IMR-90 (cell line): Measurements from ENCODE around the gene TAPBP. TPM values are rescaled to one million over a fixed set of nuclear protein-coding genes. Genes with fewer than 3 reads are reported as not detected.
A peak's percentile ranks its signal among the peaks of the same experiment; 100 is the strongest.

ENCODE experiments used
- ATAC-seq: fragments of 200-7000 bp; cut with Tn5 transposase; 2 replicates; pipeline ENCODE4 v1.9.1; 2020; ENCODE audit warnings: low read depth, mild to moderate bottlenecking, moderate library complexity
- BruUV-seq: library from RNA; stranded (reverse); fragments of 400-500 nt; replicated peaks from 2 replicates; lab custom pipeline; 2021; lab: Mats Ljungman, UMichigan
- CTCF ChIA-PET: fragments of 300-600 bp; formaldehyde crosslinking; extraction: SDS; loops from one replicate; lab custom pipeline; 2021; ENCODE audit warnings: antibody characterized with exemption; lab: Yijun Ruan, JAX
- POLR2A ChIA-PET: fragments of 300-600 bp; sonication (Branson Sonifier 250); formaldehyde crosslinking; loops from one replicate; lab custom pipeline; 2022; ENCODE audit warnings: antibody characterized with exemption; ENCODE audit not compliant: unreplicated experiment; lab: Charles Lee
- DNase-seq: peaks from one replicate; pipeline ENCODE4 v3.0.0; 2013
- H2AFZ ChIP-seq: replicated peaks from 2 replicates; pipeline ENCODE3; 2013; ENCODE audit warnings: low read length, mild to moderate bottlenecking; ENCODE audit not compliant: poor library complexity
- H2AK5ac ChIP-seq: 2 replicates; pipeline ENCODE4 v1.6.1; 2013; ENCODE audit warnings: low read depth, low read length, inconsistent platforms
- H2AK9ac ChIP-seq: replicated peaks from 2 replicates; pipeline ENCODE3; 2013; ENCODE audit warnings: mild to moderate bottlenecking, low read depth, low read length, moderate library complexity; ENCODE audit not compliant: poor library complexity
- H2BK120ac ChIP-seq: 2 replicates; pipeline ENCODE4 v1.6.1; 2013; ENCODE audit warnings: low read depth, low read length, inconsistent platforms
- H2BK15ac ChIP-seq: 3 replicates; pipeline ENCODE4 v1.6.1; 2013; ENCODE audit warnings: low read depth, low read length, inconsistent platforms
- H2BK20ac ChIP-seq: 2 replicates; pipeline ENCODE4 v1.6.1; 2013; ENCODE audit warnings: low read depth, mild to moderate bottlenecking, inconsistent platforms, low read length, moderate library complexity
- H2BK5ac ChIP-seq: 2 replicates; pipeline ENCODE4 v1.6.1; 2013; ENCODE audit warnings: mild to moderate bottlenecking, low read depth, low read length, inconsistent platforms; ENCODE audit not compliant: poor library complexity, severe bottlenecking
- H3K14ac ChIP-seq: replicated peaks from 2 replicates; pipeline ENCODE4 v1.6.1; 2013; ENCODE audit warnings: low read depth, low read length, inconsistent platforms
- H3K18ac ChIP-seq: 2 replicates; pipeline ENCODE4 v1.6.1; 2013; ENCODE audit warnings: low read depth, low read length, control low read depth
- H3K23ac ChIP-seq: 2 replicates; pipeline ENCODE4 v1.6.1; 2013; ENCODE audit warnings: low read depth, low read length, inconsistent platforms
- H3K27ac ChIP-seq: 2 replicates; pipeline ENCODE4 v1.5.1; 2013; ENCODE audit warnings: mild to moderate bottlenecking, control low read depth, low read length; ENCODE audit not compliant: insufficient read depth
- H3K27me3 ChIP-seq: 2 replicates; pipeline ENCODE4 v1.6.1; 2013; ENCODE audit warnings: low read length; ENCODE audit not compliant: control insufficient read depth, insufficient read depth
- H3K36me3 ChIP-seq: 2 replicates; pipeline ENCODE4 v1.6.1; 2013; ENCODE audit warnings: low read length, mixed read lengths; ENCODE audit not compliant: control insufficient read depth, insufficient read depth
- H3K4ac ChIP-seq: 2 replicates; pipeline ENCODE4 v1.6.1; 2013; ENCODE audit warnings: low read depth, low read length, inconsistent platforms
- H3K4me1 ChIP-seq: 2 replicates; pipeline ENCODE4 v1.6.1; 2013; ENCODE audit warnings: low read length, mixed read lengths; ENCODE audit not compliant: control insufficient read depth, insufficient read depth
- H3K4me2 ChIP-seq: 2 replicates; pipeline ENCODE4 v1.6.1; 2013; ENCODE audit warnings: low read depth, mild to moderate bottlenecking, control low read depth, low read length, moderate library complexity
- H3K4me3 ChIP-seq: 2 replicates; pipeline ENCODE4 v1.5.1; 2013; ENCODE audit warnings: low read depth, mild to moderate bottlenecking, control low read depth, low read length, moderate library complexity; ENCODE audit not compliant: insufficient read depth
- H3K56ac ChIP-seq: 2 replicates; pipeline ENCODE4 v1.6.1; 2013; ENCODE audit warnings: low read length, inconsistent platforms; ENCODE audit not compliant: insufficient read depth; ENCODE audit errors: extremely low read depth
- H3K79me1 ChIP-seq, 2 experiments: 2 replicates each; pipeline ENCODE4 v1.6.1; 2013; ENCODE audit warnings: low read length in 2 of 2, inconsistent platforms in 1 of 2, low read depth in 1 of 2
- H3K9ac ChIP-seq: 2 replicates; pipeline ENCODE4 v1.6.1; 2013; ENCODE audit warnings: low read depth, low read length, control low read depth
- H3K9me1 ChIP-seq: 2 replicates; pipeline ENCODE4 v1.6.1; 2013; ENCODE audit warnings: low read length, inconsistent platforms; ENCODE audit not compliant: insufficient read depth
- H3K9me3 ChIP-seq: 2 replicates; pipeline ENCODE4 v1.6.1; 2013; ENCODE audit warnings: low read length; ENCODE audit not compliant: control insufficient read depth, insufficient read depth
- H4K20me1 ChIP-seq: 2 replicates; pipeline ENCODE4 v1.6.1; 2013; ENCODE audit warnings: low read length, inconsistent platforms; ENCODE audit not compliant: insufficient read depth
- H4K5ac ChIP-seq: 2 replicates; pipeline ENCODE4 v1.6.1; 2013; ENCODE audit warnings: mild to moderate bottlenecking, low read depth, low read length, control low read depth
- H4K8ac ChIP-seq, 2 experiments: 2 replicates each; pipeline ENCODE4 v1.6.1; 2013; ENCODE audit warnings: low read depth in 2 of 2, low read length in 2 of 2, control low read depth in 1 of 2, inconsistent platforms in 1 of 2
- H4K91ac ChIP-seq: 2 replicates; pipeline ENCODE4 v1.6.1; 2013; ENCODE audit warnings: low read depth, low read length, inconsistent platforms; ENCODE audit not compliant: insufficient read depth
- BHLHE40 ChIP-seq: fragments of 150-350 bp; IDR thresholded peaks from 2 replicates; pipeline ENCODE4 v1.6.1; 2016; ENCODE audit warnings: mild to moderate bottlenecking, low read depth, low read length
- FOS ChIP-seq: fragments of 150-350 bp; IDR thresholded peaks from 2 replicates; pipeline ENCODE4 v1.6.1; 2016; ENCODE audit warnings: low read depth, low read length
- MAZ ChIP-seq: IDR thresholded peaks from 2 replicates; pipeline ENCODE4 v1.6.1; 2012; ENCODE audit warnings: low read depth, mild to moderate bottlenecking, low read length, improper control_type of control experiment, moderate library complexity, borderline replicate concordance
- MXI1 ChIP-seq: IDR thresholded peaks from 2 replicates; pipeline ENCODE4 v1.6.1; 2012; ENCODE audit warnings: low read depth, mild to moderate bottlenecking, low read length, moderate library complexity, borderline replicate concordance
- NFE2L2 ChIP-seq: fragments of 150-350 bp; IDR thresholded peaks from 2 replicates; pipeline ENCODE4 v1.6.1; 2016; ENCODE audit warnings: low read depth, mild to moderate bottlenecking, low read length
- POLR2A ChIP-seq: IDR thresholded peaks from 2 replicates; pipeline ENCODE4 v1.6.1; 2012; ENCODE audit warnings: mild to moderate bottlenecking, low read depth, low read length
- RAD21 ChIP-seq: IDR thresholded peaks from 2 replicates; pipeline ENCODE4 v1.6.1; 2012; ENCODE audit warnings: low read length, improper control_type of control experiment
- RCOR1 ChIP-seq: IDR thresholded peaks from 2 replicates; pipeline ENCODE4 v1.6.1; 2012; ENCODE audit warnings: mild to moderate bottlenecking, low read length, improper control_type of control experiment; ENCODE audit not compliant: insufficient replicate concordance
- SMC3 ChIP-seq: fragments of 150-350 bp; IDR thresholded peaks from 2 replicates; pipeline ENCODE4 v1.6.1; 2016; ENCODE audit warnings: low read depth, mild to moderate bottlenecking, antibody characterized with exemption, low read length, moderate library complexity
- WGBS, 2 experiments: methylation state at CpG; one replicate each; pipeline versions ENCODE4 v1.1.5 to v1.1.7; 2013; ENCODE audit warnings: missing lambda C conversion rate in 2 of 2; ENCODE audit not compliant: insufficient read length in 1 of 2; ENCODE audit errors: extremely low coverage in 2 of 2; 5-methylcytosine and 5-hydroxymethylcytosine counted together
- dilution Hi-C: fragments of 300-500 bp; cut with HindIII; formaldehyde crosslinking; loops from one replicate; pipeline ENCODE4 v1.14.3; 2018; ENCODE audit warnings: low sequenced_read_pairs; ENCODE audit not compliant: unreplicated experiment
- in situ Hi-C: fragments of 300-500 bp; cut with MboI; formaldehyde crosslinking; loops from 3 replicates; pipeline ENCODE4 v1.14.3; 2019; ENCODE audit warnings: low sequenced_read_pairs, inconsistent platforms, mixed read lengths
- intact Hi-C: fragments of 100-400 bp; cut with micrococcal nuclease; formaldehyde crosslinking; loops from 2 replicates; pipeline ENCODE4 v1.10.0; 2022
- polyA plus RNA-seq, 3 experiments: library from polyadenylated mRNA; depleted of rRNA; stranded (reverse); fragments of >200 nt; gene quantifications; 2 replicates each; pipeline ENCODE4 v1.2.3, GENCODE V29; 2012; ENCODE audit warnings: low replicate concordance in 1 of 3
- total RNA-seq: library from RNA; depleted of rRNA; stranded (reverse); fragments of >200 nt; gene quantifications from 2 replicates; pipeline ENCODE4 v1.2.3, GENCODE V29; 2012
- TF ChIP-seq, protein P1 (sequence below): conservative IDR thresholded peaks from 2 replicates; pipeline ENCODE4 v1.5.1; 2012; ENCODE audit warnings: mild to moderate bottlenecking, low read depth, low read length, improper control_type of control experiment
- TF ChIP-seq, protein P2 (sequence below): fragments of 150-350 bp; IDR thresholded peaks from 2 replicates; pipeline ENCODE4 v1.6.1; 2017; ENCODE audit warnings: mild to moderate bottlenecking, antibody characterized with exemption, low read length, low read depth
- TF ChIP-seq, protein P3 (sequence below): fragments of 150-350 bp; IDR thresholded peaks from 2 replicates; pipeline ENCODE4 v1.6.1; 2016; ENCODE audit warnings: low read depth, mild to moderate bottlenecking, low read length, moderate library complexity, borderline replicate concordance

The TAPBP gene
- total and polyA plus RNA-seq, 2 of the 4 experiments (the other 2 are of a cell fraction), result 13.1 to 63.3 TPM

GRCh38 chr6:33276864-33277662, 36.8 kb downstream of the TAPBP start, which contains the start of gene B3GALT4:
TSS of gene B3GALT4 (plus strand) at chr6:33277123. CDS start at chr6:33277420, 297 bp downstream.
- peak within 1 kb of the TSS; percentile 80 for H2AFZ ChIP-seq
- peak within 1 kb of the TSS; percentile 71 for H3K4me2 ChIP-seq
- no TSS peak for BruUV-seq
- peak within 1 kb of the TSS; percentile 46 for H3K4me3 ChIP-seq
- dilution Hi-C loops (no loop called here), in situ Hi-C loops (no loop called here), intact Hi-C loops (no loop called here)
- H4K20me1 ChIP-seq, result peaks cover 79% of the 10 kb centered on the region
- peaks cover 63% of the 10 kb centered on the region for H3K36me3 ChIP-seq
- peak within 1 kb of the TSS; percentile 94 for H2AK9ac ChIP-seq
- H3K4me1 ChIP-seq, result peaks cover 14% of the 10 kb centered on the region
- no peak within 1 kb of the TSS for H2BK15ac ChIP-seq
- no peaks in the 10 kb centered on the region for H3K27me3 ChIP-seq
- 0 out of 2 replicates have a peak, but pooled peaks have one; percentile 18 for TF ChIP-seq SMC3
- peak; percentile 50; the same call in 1 of the 2 replicates for TF ChIP-seq POLR2A
- TF ChIP-seq BHLHE40, result no peak
- peak; percentile 24; the same call in 1 of the 2 replicates for TF ChIP-seq RAD21
- TF ChIP-seq MXI1, result peak; percentile 50; the same call in 1 of the 2 replicates
- TF ChIP-seq NFE2L2, result no peak
- no peak for TF ChIP-seq MAZ
- TF ChIP-seq, protein P1, sequence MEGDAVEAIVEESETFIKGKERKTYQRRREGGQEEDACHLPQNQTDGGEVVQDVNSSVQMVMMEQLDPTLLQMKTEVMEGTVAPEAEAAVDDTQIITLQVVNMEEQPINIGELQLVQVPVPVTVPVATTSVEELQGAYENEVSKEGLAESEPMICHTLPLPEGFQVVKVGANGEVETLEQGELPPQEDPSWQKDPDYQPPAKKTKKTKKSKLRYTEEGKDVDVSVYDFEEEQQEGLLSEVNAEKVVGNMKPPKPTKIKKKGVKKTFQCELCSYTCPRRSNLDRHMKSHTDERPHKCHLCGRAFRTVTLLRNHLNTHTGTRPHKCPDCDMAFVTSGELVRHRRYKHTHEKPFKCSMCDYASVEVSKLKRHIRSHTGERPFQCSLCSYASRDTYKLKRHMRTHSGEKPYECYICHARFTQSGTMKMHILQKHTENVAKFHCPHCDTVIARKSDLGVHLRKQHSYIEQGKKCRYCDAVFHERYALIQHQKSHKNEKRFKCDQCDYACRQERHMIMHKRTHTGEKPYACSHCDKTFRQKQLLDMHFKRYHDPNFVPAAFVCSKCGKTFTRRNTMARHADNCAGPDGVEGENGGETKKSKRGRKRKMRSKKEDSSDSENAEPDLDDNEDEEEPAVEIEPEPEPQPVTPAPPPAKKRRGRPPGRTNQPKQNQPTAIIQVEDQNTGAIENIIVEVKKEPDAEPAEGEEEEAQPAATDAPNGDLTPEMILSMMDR, result peak; percentile 44
- TF ChIP-seq RCOR1, result peak; percentile 9
- TF ChIP-seq, protein P2, sequence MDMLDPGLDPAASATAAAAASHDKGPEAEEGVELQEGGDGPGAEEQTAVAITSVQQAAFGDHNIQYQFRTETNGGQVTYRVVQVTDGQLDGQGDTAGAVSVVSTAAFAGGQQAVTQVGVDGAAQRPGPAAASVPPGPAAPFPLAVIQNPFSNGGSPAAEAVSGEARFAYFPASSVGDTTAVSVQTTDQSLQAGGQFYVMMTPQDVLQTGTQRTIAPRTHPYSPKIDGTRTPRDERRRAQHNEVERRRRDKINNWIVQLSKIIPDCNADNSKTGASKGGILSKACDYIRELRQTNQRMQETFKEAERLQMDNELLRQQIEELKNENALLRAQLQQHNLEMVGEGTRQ, result no peak
- TF ChIP-seq, protein P3, sequence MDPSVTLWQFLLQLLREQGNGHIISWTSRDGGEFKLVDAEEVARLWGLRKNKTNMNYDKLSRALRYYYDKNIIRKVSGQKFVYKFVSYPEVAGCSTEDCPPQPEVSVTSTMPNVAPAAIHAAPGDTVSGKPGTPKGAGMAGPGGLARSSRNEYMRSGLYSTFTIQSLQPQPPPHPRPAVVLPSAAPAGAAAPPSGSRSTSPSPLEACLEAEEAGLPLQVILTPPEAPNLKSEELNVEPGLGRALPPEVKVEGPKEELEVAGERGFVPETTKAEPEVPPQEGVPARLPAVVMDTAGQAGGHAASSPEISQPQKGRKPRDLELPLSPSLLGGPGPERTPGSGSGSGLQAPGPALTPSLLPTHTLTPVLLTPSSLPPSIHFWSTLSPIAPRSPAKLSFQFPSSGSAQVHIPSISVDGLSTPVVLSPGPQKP, result no peak
- TF ChIP-seq FOS, result no peak
- H3K14ac ChIP-seq, result peak within 1 kb of the TSS; percentile 83
- H3K27ac ChIP-seq, result peak within 1 kb of the TSS; percentile 48
- peak within 1 kb of the TSS; percentile 62 for H3K9ac ChIP-seq
- ATAC-seq, result peak; percentile 65
- peak within 1 kb of the TSS; percentile 62 for H2BK5ac ChIP-seq
- H3K79me1 ChIP-seq, result peaks cover 16 to 53% of the 10 kb centered on the region in 2 experiments
- peak within 1 kb of the TSS; percentile 59; the same call in 1 of the 2 replicates for H2AK5ac ChIP-seq
- H3K56ac ChIP-seq, result peak within 1 kb of the TSS; percentile 16; the same call in 1 of the 2 replicates
- H2BK120ac ChIP-seq, result no peak within 1 kb of the TSS
- H3K23ac ChIP-seq, result peak within 1 kb of the TSS; percentile 36; the same call in 1 of the 2 replicates
- H4K5ac ChIP-seq, result peak within 1 kb of the TSS; percentile 72
- 2% methylated on average over 64 of the region's 80 CpGs; no CpG with 5 or more reads in 1 of the 2 experiments for WGBS, 2 experiments
- ChIA-PET CTCF (interaction anchor here (1.8 kb wide), 1 partner anchor 20 kb away, joined by 5 read pairs; no protein-coding TSS in a partner anchor), POLR2A (interaction anchor here (1.8 kb wide), 1 partner anchor 12 kb away, joined by 10 read pairs; the partner anchor contains the start of genes PFDN6 and WDR46)
- DNase-seq, result peak; percentile 68
- peak within 1 kb of the TSS; percentile 57 for H3K4ac ChIP-seq
- H2BK20ac ChIP-seq, result no peak within 1 kb of the TSS
- peaks cover 9% of the 10 kb centered on the region for H3K9me1 ChIP-seq
- peak within 1 kb of the TSS; percentile 27 to 84; a peak in 3 of 4 replicates for H4K8ac ChIP-seq
- peak within 1 kb of the TSS; percentile 49 for H4K91ac ChIP-seq
- H3K9me3 ChIP-seq, result no peaks in the 10 kb centered on the region
- H3K18ac ChIP-seq, result peak within 1 kb of the TSS; percentile 6; the same call in 1 of the 2 replicates
